ENCODE results near the gene IFT81. TPM values are rescaled to one million over a fixed set of nuclear protein-coding genes. Genes with fewer than 3 reads are reported as not detected.

The IFT81 gene
- total RNA-seq, 2 donors from 2014 or later: 20.2 to 29.6 TPM

DNA sequence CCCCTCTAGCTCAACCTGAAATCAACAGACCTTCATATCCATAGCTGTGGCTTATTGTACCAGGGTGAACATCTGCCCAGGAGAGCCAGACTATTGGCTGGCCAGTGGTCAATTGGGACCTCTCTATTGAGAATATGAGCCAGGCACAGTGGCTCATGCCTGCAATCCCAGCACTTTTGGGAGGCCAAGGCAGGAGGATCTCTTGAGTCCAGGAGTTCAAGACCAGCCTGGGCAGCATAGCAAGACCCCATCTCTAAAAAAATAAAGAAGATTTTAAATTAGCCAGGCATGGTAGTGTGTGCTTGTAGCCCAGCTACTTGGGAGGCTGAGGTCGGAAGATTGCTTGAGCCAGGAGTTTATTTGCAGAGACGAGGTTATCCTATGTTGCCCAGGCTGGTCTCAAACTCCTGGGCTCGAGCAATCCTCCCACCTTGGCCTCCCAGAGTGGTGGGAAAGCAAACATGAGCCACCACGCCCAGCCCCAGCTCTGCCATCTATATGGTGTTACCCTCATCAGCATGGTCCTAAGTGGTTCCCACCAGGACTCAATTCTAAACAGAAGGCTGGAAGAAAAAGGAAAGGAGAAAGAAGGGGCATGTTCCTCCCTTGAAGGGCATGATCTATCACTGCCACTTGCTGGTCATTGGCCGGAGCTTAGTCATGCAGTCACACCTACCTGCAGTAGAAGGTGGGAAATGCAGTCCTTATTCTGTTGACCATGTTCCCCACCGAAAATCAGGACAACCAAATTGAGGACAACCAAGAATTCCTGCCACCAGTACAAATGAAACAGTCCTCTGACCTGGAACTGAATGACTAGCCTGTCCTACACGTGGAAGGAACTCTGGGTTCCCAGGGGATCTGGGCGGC lies 33.7 kb upstream of the IFT81 start:
- no peaks in the 10 kb centered on the region for H3K9me3 ChIP-seq (ENCODE audit: control insufficient read depth, low read length)
- H3K9ac ChIP-seq (ENCODE audit: extremely low read depth, low read length, poor library complexity, severe bottlenecking): no peak overlapping the region
- Mint-ChIP-seq H3K36me3 (ENCODE audit: low read depth) (no peaks in the 10 kb centered on the region), H3K27me3 (ENCODE audit: insufficient read depth) (peaks cover 11% of the 10 kb centered on the region), H3K9me3 (no peaks in the 10 kb centered on the region), H3K4me1 (peaks cover 7% of the 10 kb centered on the region), H3K27ac (no peak overlapping the region), H3K4me3 (no peak overlapping the region)
- H3K4me3 ChIP-seq (ENCODE audit: low read length): no peak overlapping the region
- no peak for TF ChIP-seq CTCF (conservative IDR thresholded peaks at IDR 0.05)
- no peak overlapping the region for H3K27ac ChIP-seq (ENCODE audit: low read depth, low read length)
- 83 to 85% methylated on average over 5 to 8 of the region's 8 CpGs for WGBS, 2 experiments (ENCODE audit: insufficient coverage in 1 of 2, insufficient read length in 1 of 2)
- DNase-seq: no peak
- H3K36me3 ChIP-seq (ENCODE audit: control insufficient read depth, insufficient read depth, low read length): no peaks in the 10 kb centered on the region
- H3K27me3 ChIP-seq (ENCODE audit: control insufficient read depth, insufficient read depth, low read length, poor library complexity, severe bottlenecking): peaks cover 8% of the 10 kb centered on the region
- no peaks in the 10 kb centered on the region for H3K4me1 ChIP-seq (ENCODE audit: control insufficient read depth, insufficient read depth, low read length)

- DNase-seq: no peak
- H3K4me1 ChIP-seq (ENCODE audit: control insufficient read depth, insufficient read depth, low read length): no peaks in the 10 kb centered on the region
- no peaks in the 10 kb centered on the region for H3K36me3 ChIP-seq (ENCODE audit: control insufficient read depth, insufficient read depth, low read length)
- WGBS, 2 experiments (ENCODE audit: insufficient coverage in 1 of 2, insufficient read length in 1 of 2): 91% methylated on average over 3 of the region's 3 CpGs; no CpG with 5 or more reads in 1 of the 2 experiments
- no peak for TF ChIP-seq CTCF (conservative IDR thresholded peaks at IDR 0.05)
- peaks cover 11% of the 10 kb centered on the region for H3K27me3 Mint-ChIP-seq (ENCODE audit: insufficient read depth)
- peaks cover 8% of the 10 kb centered on the region for H3K27me3 ChIP-seq (ENCODE audit: control insufficient read depth, insufficient read depth, low read length, poor library complexity, severe bottlenecking)
- H3K9me3 Mint-ChIP-seq: no peaks in the 10 kb centered on the region
- no peak overlapping the region for H3K27ac ChIP-seq (ENCODE audit: low read depth, low read length)
- no peaks in the 10 kb centered on the region for H3K36me3 Mint-ChIP-seq (ENCODE audit: low read depth)
- H3K9me3 ChIP-seq (ENCODE audit: control insufficient read depth, low read length): no peaks in the 10 kb centered on the region
- no peak overlapping the region for H3K9ac ChIP-seq (ENCODE audit: extremely low read depth, low read length, poor library complexity, severe bottlenecking)
- H3K4me3 Mint-ChIP-seq: no peak overlapping the region
- peaks cover 7% of the 10 kb centered on the region for H3K4me1 Mint-ChIP-seq
- H3K27ac Mint-ChIP-seq: no peak overlapping the region
- no peak overlapping the region for H3K4me3 ChIP-seq (ENCODE audit: low read length)
Observed at GRCh38 chr12:110091136-110091711, 32.9 kb upstream of the IFT81 start.

GRCh38 chr12:110093631-110094311 lies 30.4 kb upstream of the IFT81 start:
- Histone ChIP-seq H3K9ac (ENCODE audit: extremely low read depth, low read length, poor library complexity, severe bottlenecking) (no peak overlapping the region), H3K9me3 (ENCODE audit: control insufficient read depth, low read length) (no peaks in the 10 kb centered on the region), H3K36me3 (ENCODE audit: control insufficient read depth, insufficient read depth, low read length) (no peaks in the 10 kb centered on the region), H3K4me1 (ENCODE audit: control insufficient read depth, insufficient read depth, low read length) (no peaks in the 10 kb centered on the region), H3K4me3 (ENCODE audit: low read length) (no peak overlapping the region), H3K27me3 (ENCODE audit: control insufficient read depth, insufficient read depth, low read length, poor library complexity, severe bottlenecking) (no peaks in the 10 kb centered on the region), H3K27ac (ENCODE audit: low read depth, low read length) (no peak overlapping the region)
- peaks cover 7% of the 10 kb centered on the region for H3K4me1 Mint-ChIP-seq
- no peak overlapping the region for H3K4me3 Mint-ChIP-seq
- TF ChIP-seq CTCF (conservative IDR thresholded peaks at IDR 0.05): no peak
- 66 to 100% methylated on average over 3 to 6 of the region's 7 CpGs for WGBS, 2 experiments (ENCODE audit: insufficient coverage in 1 of 2, insufficient read length in 1 of 2)
- H3K27ac Mint-ChIP-seq: no peak overlapping the region
- peak; percentile 56 for DNase-seq
- H3K27me3 Mint-ChIP-seq (ENCODE audit: insufficient read depth): peaks cover 6% of the 10 kb centered on the region
- H3K9me3 Mint-ChIP-seq: no peaks in the 10 kb centered on the region
- H3K36me3 Mint-ChIP-seq (ENCODE audit: low read depth): no peaks in the 10 kb centered on the region

Data from endodermal cell (in vitro differentiated cells).